Endometrium (tissue), 2 donors: ENCODE data around the gene SRSF5.

Experiments used
- FAIRE-seq: peaks from 2 replicates; lab custom pipeline; 2012; peaks lifted over from hg19 to GRCh38; lab: Jason Lieb, UNC
- donor health status: control.
- donor health status: control.

The SRSF5 gene

GRCh38 chr14:69771136-69771535 lies 4.2 kb downstream of the SRSF5 start:
- no peak for FAIRE-seq

- FAIRE-seq: no peak
Observed at GRCh38 chr14:69772082-69773017, 5.4 kb downstream of the SRSF5 start.

GRCh38 chr14:69773571-69774276 lies 6.8 kb downstream of the SRSF5 start:
- no peak for FAIRE-seq

GRCh38 chr14:69775012-69775411 lies 8.1 kb downstream of the SRSF5 start:
- FAIRE-seq: no peak

- no peak for FAIRE-seq
Observed at GRCh38 chr14:69776875-69777453, 10.0 kb downstream of the SRSF5 start.

GRCh38 chr14:69779088-69779487 lies 12.1 kb downstream of the SRSF5 start:
- no peak for FAIRE-seq

- no peak for FAIRE-seq
Observed at GRCh38 chr14:69780092-69780491, 13.2 kb downstream of the SRSF5 start.

- FAIRE-seq: no peak
Observed at GRCh38 chr14:69780952-69781351, 14.0 kb downstream of the SRSF5 start.

- no peak for FAIRE-seq
Observed at GRCh38 chr14:69784942-69785341, 18.0 kb downstream of the SRSF5 start.

- FAIRE-seq: no peak
Observed at GRCh38 chr14:69786603-69787002, 19.7 kb downstream of the SRSF5 start.

- FAIRE-seq: no peak
Observed at GRCh38 chr14:69789118-69789640, 22.2 kb downstream of the SRSF5 start.

- FAIRE-seq: no peak
Observed at GRCh38 chr14:69792887-69793421, 26.0 kb downstream of the SRSF5 start.

GRCh38 chr14:69794791-69795190 lies 27.8 kb downstream of the SRSF5 start:
- no peak for FAIRE-seq

GRCh38 chr14:69795691-69796090 lies 28.7 kb downstream of the SRSF5 start:
- no peak for FAIRE-seq

GRCh38 chr14:69796797-69797500 lies 30.0 kb downstream of the SRSF5 start, which contains the start of gene SLC10A1:
Gene SLC10A1, minus strand, starts transcription at chr14:69797241. Its CDS starts 86 bp downstream, at chr14:69797155.
- no peak for FAIRE-seq

- FAIRE-seq: no peak
Observed at GRCh38 chr14:69797573-69798338, 30.8 kb downstream of the SRSF5 start.

- FAIRE-seq: no peak
Observed at GRCh38 chr14:69798339-69798735, 31.4 kb downstream of the SRSF5 start.

- FAIRE-seq: no peak
Observed at GRCh38 chr14:69803753-69804152, 36.8 kb downstream of the SRSF5 start.

- no peak for FAIRE-seq
Observed at GRCh38 chr14:69804902-69805301, 38.0 kb downstream of the SRSF5 start.

- no peak for FAIRE-seq
Observed at GRCh38 chr14:69807192-69807591, 40.2 kb downstream of the SRSF5 start.
